EL (cell line): ENCODE results near the gene ANKRD65.
A peak's percentile ranks its signal among the peaks of the same experiment; 100 is the strongest.
"Not testable (repeated sequence)": the region's sequence is repeated elsewhere in the genome, so short reads cannot be mapped to it uniquely, and the experiment has no call there.

Experiments
- DNase-seq: peaks from one replicate; pipeline ENCODE4 v3.0.0-alpha.2; 2016

ANKRD65 gene

DNA sequence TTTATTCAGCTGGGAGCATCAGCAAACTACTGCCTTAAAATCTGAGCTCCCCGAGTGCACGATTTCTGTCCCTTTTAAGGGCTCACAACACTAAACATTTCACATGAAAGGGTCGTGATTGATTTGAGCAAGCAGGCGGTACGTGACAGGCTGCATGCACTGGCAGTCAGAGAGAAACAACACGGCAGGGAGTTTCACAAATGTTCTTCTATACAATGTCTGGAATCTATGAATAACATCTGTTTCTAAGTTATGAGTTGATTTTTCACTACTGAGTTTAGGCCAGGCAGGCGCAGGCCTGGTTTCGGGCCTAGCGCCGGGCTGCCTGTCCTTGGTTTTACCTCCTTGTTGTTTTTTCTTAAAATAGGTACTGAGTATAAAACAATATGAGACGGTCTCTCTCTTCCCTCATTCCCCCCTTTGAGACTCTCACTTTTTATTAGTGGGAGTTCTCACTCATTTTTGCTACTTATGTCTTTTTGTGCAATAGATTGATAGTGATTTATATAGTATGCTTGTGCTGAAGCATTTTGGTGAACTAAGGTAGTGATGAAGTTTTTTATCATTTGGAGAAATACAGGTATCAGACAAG is 8.7 kb downstream of the ANKRD65 start:
- DNase-seq, result not testable (repeated sequence)

DNA sequence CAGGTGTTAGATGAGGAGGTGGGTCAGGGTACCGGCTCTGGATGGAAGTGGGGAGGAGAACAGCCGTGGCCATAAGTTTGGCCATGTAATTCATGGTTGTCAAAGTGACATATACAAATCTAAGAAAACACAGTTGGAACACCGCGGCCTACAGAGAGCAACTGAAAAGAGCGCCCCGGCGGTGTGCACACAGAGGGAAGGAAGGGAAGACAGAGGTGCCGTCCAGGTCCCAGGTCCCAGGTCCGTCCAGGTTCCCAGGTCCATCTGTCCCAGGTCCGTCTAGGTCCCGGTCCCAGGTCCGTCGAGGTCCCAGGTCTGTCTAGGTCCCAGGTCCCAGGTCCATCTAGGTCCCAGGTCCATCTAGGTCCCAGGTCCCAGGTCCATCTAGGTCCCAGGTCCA is 9.4 kb downstream of the ANKRD65 start:
- no peak for DNase-seq

DNA sequence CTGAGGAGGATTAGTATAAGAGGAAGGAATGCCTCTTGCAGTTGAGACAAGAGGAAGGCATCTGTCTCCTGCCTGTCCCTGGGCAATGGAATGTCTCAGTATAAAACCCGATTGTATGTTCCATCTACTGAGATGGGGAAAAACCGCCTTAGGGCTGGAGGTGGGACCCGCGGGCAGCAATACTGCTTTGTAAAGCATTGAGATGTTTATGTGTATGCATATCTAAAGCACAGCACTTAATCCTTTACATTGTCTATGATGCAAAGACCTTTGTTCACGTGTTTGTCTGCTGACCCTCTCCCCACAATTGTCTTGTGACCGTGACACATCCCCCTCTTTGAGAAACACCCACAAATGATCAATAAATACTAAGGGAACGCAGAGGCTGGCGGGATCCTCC is 10.8 kb downstream of the ANKRD65 start:
- DNase-seq, result not testable (repeated sequence)

DNA sequence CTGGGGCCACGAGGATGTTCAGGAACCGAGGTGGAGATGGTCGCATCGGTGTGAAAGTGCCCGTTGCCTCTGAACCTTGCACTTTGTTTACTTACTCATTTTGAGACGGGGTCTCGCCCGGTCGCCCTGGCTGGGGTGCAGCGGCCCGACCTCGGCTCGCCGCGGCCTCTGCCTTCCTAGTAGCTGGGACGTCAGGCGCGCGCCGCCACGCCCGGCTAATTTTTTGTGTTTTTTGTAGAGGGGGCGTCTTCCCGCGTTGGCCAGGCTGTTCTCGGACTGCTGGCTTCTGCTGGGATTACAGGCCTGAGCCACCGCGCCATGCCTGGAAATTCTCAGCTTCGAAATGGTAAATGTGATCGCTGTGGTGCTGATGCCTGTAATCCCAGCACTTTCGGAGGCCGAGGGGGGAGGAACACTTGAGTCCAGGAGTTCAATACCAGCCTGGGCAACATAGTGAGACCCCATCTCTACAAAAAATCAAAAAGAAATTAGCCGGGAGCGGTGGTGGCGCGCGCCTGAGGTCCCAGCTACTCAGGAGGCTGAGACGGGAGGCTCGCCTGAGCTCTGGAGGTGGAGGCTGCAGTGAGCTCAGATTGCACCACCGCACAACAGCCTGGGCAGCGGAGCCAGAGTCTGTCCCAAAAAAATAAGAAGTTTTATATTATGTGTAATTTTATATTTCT is 13.3 kb downstream of the ANKRD65 start:
- DNase-seq, result peak; percentile 40

DNA sequence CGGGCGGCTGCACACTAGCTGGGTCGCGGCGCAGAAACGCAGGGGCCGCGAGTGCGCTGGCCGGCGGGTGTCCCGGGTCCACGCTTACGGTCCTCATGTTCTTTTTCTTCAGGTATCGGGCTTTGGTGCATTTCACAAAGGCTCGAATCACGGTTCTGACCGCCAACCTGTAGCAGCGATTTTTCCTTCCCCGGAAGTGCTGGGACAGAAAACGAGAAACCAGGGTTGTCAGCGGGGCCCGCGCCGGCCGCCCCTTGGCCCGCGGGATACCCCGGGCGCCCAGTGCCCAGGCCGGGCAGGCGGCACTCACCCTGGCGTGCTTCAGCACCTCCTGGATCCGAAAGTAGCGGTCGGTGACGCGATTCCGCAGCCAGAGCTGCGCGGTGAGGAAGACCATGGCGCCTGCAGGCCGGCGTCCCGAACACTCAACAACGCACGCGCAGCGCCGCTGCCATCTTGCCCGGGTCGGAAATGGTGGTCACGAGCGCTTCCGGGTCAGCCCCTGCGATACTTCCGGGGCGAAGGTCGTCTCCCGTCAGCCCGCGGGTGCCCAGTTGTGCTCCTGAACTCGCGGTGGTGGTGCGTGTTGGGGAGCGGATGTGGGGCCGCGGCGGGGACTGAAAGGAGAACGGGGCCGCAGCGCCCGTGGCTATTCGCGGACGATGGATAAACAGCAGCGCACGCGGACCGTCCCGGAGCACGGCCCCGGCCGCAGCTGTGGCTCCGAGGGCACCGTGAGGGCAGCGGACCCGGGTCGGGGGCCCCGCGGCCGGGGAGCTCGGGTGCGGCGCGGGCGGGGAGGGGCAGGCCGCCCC is 14.0 kb downstream of the ANKRD65 start, which contains the start of gene MRPL20:
TSS of gene MRPL20 (minus strand) at position 473 of the 815 bp plus-strand sequence. CDS start at position 397, 76 bp downstream.
- peak; percentile 92 for DNase-seq

- no peak for DNase-seq
Observed at GRCh38 chr1:1406101-1406820, 14.8 kb downstream of the ANKRD65 start.

DNA sequence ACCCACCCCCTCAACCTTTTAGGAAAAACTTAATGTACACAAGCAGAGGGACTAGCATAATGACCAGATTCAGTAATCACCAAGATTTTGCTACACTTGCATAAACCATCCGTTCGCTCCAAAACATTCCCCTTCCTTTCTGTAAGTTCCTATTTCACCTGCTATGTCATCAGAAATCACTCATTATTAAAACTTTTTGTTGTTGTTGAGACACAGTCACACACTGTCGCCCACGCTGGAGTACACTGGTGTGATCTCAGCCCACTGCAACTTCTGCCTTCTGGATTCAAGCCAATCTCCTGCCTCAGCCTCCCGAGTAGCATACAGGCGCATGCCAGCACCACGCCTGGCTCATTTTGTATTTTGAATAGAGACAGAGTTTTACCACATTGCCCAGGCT is 17.4 kb downstream of the ANKRD65 start:
- DNase-seq, result no peak

GRCh38 chr1:1402901-1403392 is 18.1 kb downstream of the ANKRD65 start:
- DNase-seq, result not testable (repeated sequence)

GRCh38 chr1:1402072-1402900 is 18.8 kb downstream of the ANKRD65 start:
- peak; percentile 49 for DNase-seq

DNA sequence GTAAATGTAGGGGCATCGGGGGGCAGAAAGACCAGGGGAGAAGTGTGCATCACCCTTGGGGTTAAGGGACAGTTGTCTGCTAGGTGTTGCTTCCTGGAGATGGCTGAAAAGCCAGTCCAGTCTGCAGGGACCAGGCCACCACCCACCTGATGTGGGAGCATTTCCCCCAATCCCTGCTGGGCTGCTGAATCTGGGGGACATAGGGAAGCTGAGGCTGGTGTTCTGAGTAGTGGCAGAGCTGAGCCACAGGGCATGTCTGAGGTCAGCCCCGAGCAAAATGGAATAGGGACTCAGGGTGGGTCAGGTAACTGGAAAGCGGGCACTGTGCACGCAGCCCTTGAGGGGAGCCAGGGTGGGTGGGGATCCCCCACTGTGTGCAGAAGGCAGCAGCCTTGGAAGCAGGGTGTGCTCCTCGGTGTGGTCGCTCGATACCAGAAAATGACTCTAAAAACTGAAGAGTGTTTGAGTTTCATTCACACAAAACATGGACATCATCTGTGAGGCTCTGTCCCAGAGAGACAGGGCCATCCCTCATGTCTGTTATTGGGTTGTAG is 19.5 kb downstream of the ANKRD65 start:
- DNase-seq, result no peak

DNA sequence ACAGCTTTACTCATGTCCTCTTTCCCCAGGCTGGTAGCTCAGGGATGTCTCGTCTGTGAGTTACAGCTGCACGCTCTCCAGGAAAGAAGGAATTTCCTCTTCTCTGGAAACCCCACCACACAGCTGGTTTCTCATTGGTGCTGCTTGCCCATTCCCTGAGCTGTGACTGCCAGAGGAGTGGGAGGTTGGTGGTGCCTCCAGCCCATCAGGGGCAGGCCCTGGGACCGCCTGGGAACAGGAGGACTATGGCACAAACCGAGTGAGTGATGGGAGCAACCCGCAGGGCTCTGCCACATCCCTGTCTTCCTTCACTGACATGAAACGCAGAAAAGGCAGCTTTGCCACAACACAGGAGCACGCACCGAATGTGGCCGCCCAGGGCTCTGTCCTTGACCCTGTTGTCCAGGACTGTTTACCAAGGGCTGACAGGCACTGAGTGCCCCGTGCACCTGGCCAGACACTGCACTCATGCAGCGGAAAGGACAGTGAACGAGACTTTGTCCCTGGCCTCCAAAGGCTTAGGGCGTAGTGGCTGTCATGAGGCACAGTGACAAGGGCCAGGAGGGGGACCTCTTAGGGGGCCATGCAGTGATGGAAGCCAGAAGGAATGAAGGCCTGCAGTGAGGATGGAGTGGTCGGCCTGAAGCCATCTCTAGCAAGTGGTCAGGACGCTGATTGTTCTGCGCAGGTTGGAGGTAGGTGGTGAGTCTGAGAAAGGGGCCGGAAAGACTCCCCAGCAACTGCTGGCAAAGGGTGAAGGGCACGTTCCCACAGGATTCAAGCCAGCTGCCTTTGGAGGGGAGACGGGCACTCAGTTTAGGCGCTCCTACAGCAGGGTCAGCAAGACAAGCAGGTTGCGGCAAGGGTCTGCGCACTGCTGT is 20.3 kb downstream of the ANKRD65 start:
- peak; percentile 24 for DNase-seq

GRCh38 chr1:1399872-1400575 is 21.1 kb downstream of the ANKRD65 start:
- peak; percentile 35 for DNase-seq

GRCh38 chr1:1399187-1399871 is 21.7 kb downstream of the ANKRD65 start, which contains the start of gene CCNL2:
TSS of gene CCNL2 (minus strand) at chr1:1399335. CDS start at chr1:1399306, 29 bp downstream.
- peak; percentile 98 for DNase-seq

DNA sequence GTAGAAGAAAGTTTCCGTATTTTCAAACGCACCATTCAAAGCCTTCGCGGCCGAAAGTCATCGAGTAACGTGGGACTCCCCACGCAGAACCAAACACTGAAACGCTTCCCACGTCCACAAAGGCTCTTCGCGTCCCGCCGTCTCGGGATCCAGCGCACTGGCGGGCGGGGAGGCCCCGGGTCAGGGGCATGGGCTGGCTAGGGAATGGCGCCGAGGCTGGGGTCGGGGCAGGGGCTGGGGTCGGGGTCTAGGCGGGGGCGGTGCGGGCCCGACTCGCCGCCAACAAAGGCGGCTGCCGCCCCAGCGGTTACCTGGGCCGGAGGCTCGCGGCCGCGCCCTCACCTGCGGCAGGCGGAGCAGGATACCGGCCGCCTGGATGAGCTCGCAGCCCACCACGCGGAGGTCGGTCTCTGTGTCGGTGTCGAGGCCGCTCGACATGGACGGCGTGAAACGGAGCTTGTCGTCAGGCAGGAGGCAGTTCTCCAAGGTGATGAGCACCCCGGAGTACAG is 22.3 kb downstream of the ANKRD65 start:
- no peak for DNase-seq

- DNase-seq, result no peak
Observed at GRCh38 chr1:1397839-1398523, 23.1 kb downstream of the ANKRD65 start.

GRCh38 chr1:1395166-1395565 is 25.9 kb downstream of the ANKRD65 start:
- no peak for DNase-seq

DNA sequence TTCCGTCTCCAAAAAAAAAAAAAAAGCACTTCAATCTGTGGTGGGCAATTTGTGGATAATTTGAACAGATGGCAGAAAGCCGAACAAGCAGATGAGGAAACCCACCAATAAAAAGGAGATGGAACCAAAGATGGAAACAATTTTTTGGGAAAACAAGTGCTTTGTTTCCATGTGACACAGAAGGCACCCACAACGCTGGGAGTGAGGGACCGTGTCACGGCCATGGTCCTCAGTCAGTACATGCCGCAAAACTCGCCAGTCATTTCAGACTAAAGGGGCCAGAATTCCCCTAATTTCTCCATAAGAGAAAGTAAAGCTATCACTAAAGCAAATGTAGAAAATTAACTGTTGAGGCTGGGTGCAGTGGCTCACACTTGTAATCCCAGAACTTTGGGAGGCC is 27.0 kb downstream of the ANKRD65 start:
- DNase-seq, result no peak

GRCh38 chr1:1393428-1393827 is 27.6 kb downstream of the ANKRD65 start:
- no peak for DNase-seq
